HepG2 (cell line): Measurements from ENCODE around the gene KCNK2. TPM values are rescaled to one million over a fixed set of nuclear protein-coding genes. Genes with fewer than 3 reads are reported as not detected.

Experiments
- ATAC-seq: fragments of 200-7000 bp; cut with Tn5 transposase; 3 replicates; pipeline ENCODE4 v1.9.1; 2020; ENCODE audit warnings: mild to moderate bottlenecking, moderate library complexity
- BruUV-seq: library from RNA; stranded (reverse); fragments of 400-500 nt; replicated peaks from 2 replicates; lab custom pipeline; 2021; lab: Mats Ljungman, UMichigan
- CTCF ChIA-PET: fragments of 300-600 bp; formaldehyde crosslinking; extraction: SDS; loops from one replicate; lab custom pipeline; 2021; ENCODE audit warnings: low total read pairs, inconsistent platforms, low intra/inter-chr PET ratio; lab: Yijun Ruan, JAX
- POLR2A ChIA-PET: fragments of 350-600 bp; sonication (Branson Sonifier 250); formaldehyde crosslinking; loops from one replicate; lab custom pipeline; 2020; ENCODE audit warnings: antibody characterized with exemption, inconsistent platforms; lab: Yijun Ruan, JAX
- DNase-seq: peaks from one replicate; pipeline ENCODE4 v3.0.0-alpha.2; 2015; ENCODE audit warnings: low spot score
- FAIRE-seq: peaks from 3 replicates; lab custom pipeline; 2011; peaks lifted over from hg19 to GRCh38; lab: Jason Lieb, UNC
- H2AFZ ChIP-seq: one replicate; pipeline ENCODE4 v1.6.1; 2011; ENCODE audit warnings: low read length, inconsistent platforms
- H3K27ac ChIP-seq: fragments of 300-600 bp; 3 replicates; pipeline ENCODE4 v1.8.0; 2011; ENCODE audit warnings: mixed run types, mild to moderate bottlenecking, mixed read lengths, low read length, inconsistent platforms; ENCODE audit not compliant: insufficient read depth; ENCODE audit errors: extremely low read length
- H3K27me3 ChIP-seq, 2 experiments: fragments of 200-600 bp in 1 of 2; 2 replicates in 1 of 2; 3 replicates in 1 of 2; pipeline versions ENCODE4 v1.6.0 to v1.8.0; 2011; ENCODE audit warnings: low read length in 2 of 2, mild to moderate bottlenecking in 2 of 2, moderate library complexity in 2 of 2, inconsistent platforms in 1 of 2; ENCODE audit not compliant: insufficient read depth in 2 of 2, control insufficient read depth in 1 of 2
- H3K36me3 ChIP-seq, 2 experiments: fragments of 200-600 bp in 1 of 2; replicated peaks in 1 of 2; 2 replicates in 1 of 2; 3 replicates in 1 of 2; pipeline versions ENCODE4 v1.5.1 to v1.8.0; 2011; ENCODE audit warnings: low read length in 2 of 2, inconsistent platforms in 1 of 2; ENCODE audit not compliant: insufficient read depth in 2 of 2, control insufficient read depth in 1 of 2
- H3K4me1 ChIP-seq: 2 replicates; pipeline ENCODE4 v1.5.1; 2012; ENCODE audit warnings: low read length, inconsistent platforms; ENCODE audit not compliant: insufficient read depth
- H3K4me2 ChIP-seq: 2 replicates; pipeline ENCODE4 v1.6.0; 2011; ENCODE audit warnings: low read depth, low read length, inconsistent platforms
- H3K4me3 ChIP-seq, 3 experiments: fragments of 200-600 bp in 1 of 3; sonication (generic), shearing (Covaris generic) in 1 of 3; replicated peaks in 1 of 3; 2 replicates each; pipeline ENCODE4 v1.5.1; 2011 to 2016; ENCODE audit warnings: low read length in 3 of 3, inconsistent platforms in 2 of 3, low read depth in 2 of 3, mild to moderate bottlenecking in 2 of 3, control low read depth in 1 of 3, mixed read lengths in 1 of 3; ENCODE audit not compliant: insufficient read depth in 1 of 3
- H3K79me2 ChIP-seq: one replicate; pipeline ENCODE4 v1.6.1; 2011; ENCODE audit warnings: low read length, inconsistent platforms; ENCODE audit not compliant: insufficient read depth
- H3K9ac ChIP-seq: 2 replicates; pipeline ENCODE4 v1.6.0; 2011; ENCODE audit warnings: mild to moderate bottlenecking, low read depth, low read length, inconsistent platforms; ENCODE audit not compliant: insufficient read depth
- H3K9me3 ChIP-seq: 2 replicates; pipeline ENCODE4 v1.5.1; 2012; ENCODE audit warnings: mild to moderate bottlenecking, low read length
- H4K20me1 ChIP-seq: 2 replicates; pipeline ENCODE4 v1.6.0; 2011; ENCODE audit warnings: inconsistent platforms, mild to moderate bottlenecking, low read length, moderate library complexity; ENCODE audit not compliant: insufficient read depth
- BRD4 ChIP-seq: sonication (generic); formaldehyde crosslinking; IDR thresholded peaks from 2 replicates; pipeline ENCODE4 v1.4.0; 2020; ENCODE audit warnings: missing genetic modification reagents
- HNRNPLL ChIP-seq: fragments of 200-400 bp; formaldehyde crosslinking; IDR thresholded peaks from 2 replicates; pipeline ENCODE4 v1.6.1; 2017; ENCODE audit warnings: mild to moderate bottlenecking, low read depth, low read length; ENCODE audit not compliant: poor library complexity, severe bottlenecking
- MXI1 ChIP-seq: IDR thresholded peaks from 3 replicates; pipeline ENCODE4 v1.6.1; 2012; ENCODE audit warnings: low read depth, low read length, inconsistent platforms, borderline replicate concordance
- NFKB2 ChIP-seq: sonication (generic); formaldehyde crosslinking; IDR thresholded peaks from 2 replicates; pipeline ENCODE4 v1.4.0; 2020; ENCODE audit warnings: missing genetic modification reagents, borderline replicate concordance
- SYNCRIP ChIP-seq: fragments of 200-400 bp; formaldehyde crosslinking; IDR thresholded peaks from 2 replicates; pipeline ENCODE4 v1.6.1; 2018; ENCODE audit warnings: mild to moderate bottlenecking, low read depth, low read length; ENCODE audit not compliant: insufficient read depth
- XBP1 ChIP-seq: sonication (generic); formaldehyde crosslinking; IDR thresholded peaks from 2 replicates; pipeline ENCODE4 v1.5.0; 2020; ENCODE audit warnings: missing genetic modification reagents
- ZIK1 ChIP-seq: sonication (generic); formaldehyde crosslinking; IDR thresholded peaks from 2 replicates; pipeline ENCODE4 v1.5.0; 2020; ENCODE audit warnings: mild to moderate bottlenecking, low read depth, missing genetic modification reagents, borderline replicate concordance
- ZNF10 ChIP-seq: sonication (generic); formaldehyde crosslinking; IDR thresholded peaks from 2 replicates; pipeline ENCODE4 v1.4.0; 2020; ENCODE audit warnings: mild to moderate bottlenecking, low read depth, missing genetic modification reagents, borderline replicate concordance
- ZNF33A ChIP-seq: sonication (generic); formaldehyde crosslinking; IDR thresholded peaks from 2 replicates; pipeline ENCODE4 v1.5.1; 2020; ENCODE audit warnings: missing genetic modification reagents, mild to moderate bottlenecking, moderate library complexity, borderline replicate concordance
- ZSCAN20 ChIP-seq: sonication (generic); formaldehyde crosslinking; IDR thresholded peaks from 2 replicates; pipeline ENCODE4 v1.4.0; 2020; ENCODE audit warnings: missing genetic modification reagents, mild to moderate bottlenecking, borderline replicate concordance
- WGBS: methylation state at CpG from one replicate; pipeline ENCODE4 v1.1.6; 2017; ENCODE audit warnings: low lambda C conversion rate; 5-methylcytosine and 5-hydroxymethylcytosine counted together
- in situ Hi-C: cut with HindIII; loops from 2 replicates; pipeline ENCODE4 v1.10.0; 2017; ENCODE audit warnings: low pct_unique_long_range_greater_than_20kb; ENCODE audit not compliant: extremely low pct_ligation_motif_present
- intact Hi-C: fragments of 100-400 bp; cut with micrococcal nuclease; formaldehyde crosslinking; loops from one replicate; pipeline ENCODE4 v1.10.0; 2022; ENCODE audit not compliant: unreplicated experiment
- polyA plus RNA-seq, 8 experiments: library from polyadenylated mRNA; depleted of rRNA in 3 of 8; stranded (reverse) in 7 of 8; unstranded in 1 of 8; fragments of >200 nt; fragmentation: Illumina TruSeq in 4 of 8; extraction: Trizol in 4 of 8; gene quantifications; 2 replicates each; pipeline versions ENCODE4 v1.2.1 to v1.2.3, GENCODE V29; 2011 to 2016; ENCODE audit warnings: low read depth in 4 of 8, missing spikeins in 1 of 8, mixed read lengths in 1 of 8; ENCODE audit not compliant: insufficient read depth in 1 of 8
- total RNA-seq, 5 experiments: library from RNA; depleted of rRNA; stranded (reverse); fragments of >200 nt; fragmentation: Illumina TruSeq; extraction: Trizol; gene quantifications; 2 replicates each; pipeline ENCODE4 v1.2.3, GENCODE V29; 2016; ENCODE audit warnings: low read depth in 1 of 5
- TF ChIP-seq, protein P1 (sequence below): sonication (generic); formaldehyde crosslinking; IDR thresholded peaks from 2 replicates; pipeline ENCODE4 v1.9.0; 2021; ENCODE audit warnings: missing genetic modification reagents, borderline replicate concordance
- TF ChIP-seq, protein P2 (sequence below): sonication (generic); formaldehyde crosslinking; IDR thresholded peaks from 2 replicates; pipeline ENCODE4 v1.8.0; 2022; ENCODE audit warnings: missing genetic modification reagents, mild to moderate bottlenecking, borderline replicate concordance
- TF ChIP-seq, protein P3 (sequence below): sonication (generic); formaldehyde crosslinking; IDR thresholded peaks from 2 replicates; pipeline ENCODE4 v1.4.0; 2020; ENCODE audit warnings: mild to moderate bottlenecking, low read depth, missing genetic modification reagents
- TF ChIP-seq, protein P4 (sequence below): fragments of 450-650 bp; IDR thresholded peaks from 2 replicates; pipeline ENCODE4 v1.6.1; 2017
- TF ChIP-seq, protein P5 (sequence below): sonication (generic); formaldehyde crosslinking; IDR thresholded peaks from 2 replicates; pipeline ENCODE4 v1.8.1; 2023; ENCODE audit warnings: mild to moderate bottlenecking, missing genetic modification reagents

Gene KCNK2
- total and polyA plus RNA-seq, 2 of the 13 experiments (the other 11 are each of a cell fraction or from before 2014, with no cell fraction given) = not detected

DNA sequence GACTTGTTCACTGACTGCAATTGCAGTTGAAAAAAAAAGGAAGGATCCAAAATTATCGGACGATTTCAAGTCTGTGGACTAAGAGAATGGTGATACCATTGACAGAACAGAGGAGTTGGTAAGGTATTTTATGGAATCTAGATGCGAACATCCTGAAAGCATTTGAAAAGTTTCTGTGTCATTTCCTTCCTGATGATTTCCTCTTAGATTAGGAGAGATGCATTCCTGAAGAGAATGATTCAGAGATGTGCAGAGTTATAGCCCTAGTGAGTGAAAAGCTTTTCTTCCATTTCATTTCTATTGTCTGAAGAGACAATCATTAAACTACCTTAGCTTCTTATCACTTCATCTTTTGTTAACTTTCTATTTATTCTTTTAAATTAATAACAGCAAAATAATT is 200.0 kb downstream of the KCNK2 start:
- intact Hi-C loops = no loop called here
- in situ Hi-C loops = no loop called here
- ATAC-seq (no peak), FAIRE-seq (no peak), DNase-seq (no peak)
- H3K9ac ChIP-seq = no peak overlapping the region
- H3K4me1 ChIP-seq = no peaks in the 10 kb centered on the region
- no TSS peak for BruUV-seq
- H3K36me3 ChIP-seq = no peaks in the 10 kb centered on the region
- H3K27me3 ChIP-seq = no peaks in the 10 kb centered on the region
- ChIA-PET POLR2A (no interaction called here), CTCF (no interaction called here)
- H4K20me1 ChIP-seq = no peaks in the 10 kb centered on the region
- no peaks in the 10 kb centered on the region for H3K79me2 ChIP-seq
- TF ChIP-seq, protein P1, sequence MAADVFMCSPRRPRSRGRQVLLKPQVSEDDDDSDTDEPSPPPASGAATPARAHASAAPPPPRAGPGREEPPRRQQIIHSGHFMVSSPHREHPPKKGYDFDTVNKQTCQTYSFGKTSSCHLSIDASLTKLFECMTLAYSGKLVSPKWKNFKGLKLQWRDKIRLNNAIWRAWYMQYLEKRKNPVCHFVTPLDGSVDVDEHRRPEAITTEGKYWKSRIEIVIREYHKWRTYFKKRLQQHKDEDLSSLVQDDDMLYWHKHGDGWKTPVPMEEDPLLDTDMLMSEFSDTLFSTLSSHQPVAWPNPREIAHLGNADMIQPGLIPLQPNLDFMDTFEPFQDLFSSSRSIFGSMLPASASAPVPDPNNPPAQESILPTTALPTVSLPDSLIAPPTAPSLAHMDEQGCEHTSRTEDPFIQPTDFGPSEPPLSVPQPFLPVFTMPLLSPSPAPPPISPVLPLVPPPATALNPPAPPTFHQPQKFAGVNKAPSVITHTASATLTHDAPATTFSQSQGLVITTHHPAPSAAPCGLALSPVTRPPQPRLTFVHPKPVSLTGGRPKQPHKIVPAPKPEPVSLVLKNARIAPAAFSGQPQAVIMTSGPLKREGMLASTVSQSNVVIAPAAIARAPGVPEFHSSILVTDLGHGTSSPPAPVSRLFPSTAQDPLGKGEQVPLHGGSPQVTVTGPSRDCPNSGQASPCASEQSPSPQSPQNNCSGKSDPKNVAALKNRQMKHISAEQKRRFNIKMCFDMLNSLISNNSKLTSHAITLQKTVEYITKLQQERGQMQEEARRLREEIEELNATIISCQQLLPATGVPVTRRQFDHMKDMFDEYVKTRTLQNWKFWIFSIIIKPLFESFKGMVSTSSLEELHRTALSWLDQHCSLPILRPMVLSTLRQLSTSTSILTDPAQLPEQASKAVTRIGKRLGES (CRISPR knock-in tag) = no peak
- TF ChIP-seq, protein P2, sequence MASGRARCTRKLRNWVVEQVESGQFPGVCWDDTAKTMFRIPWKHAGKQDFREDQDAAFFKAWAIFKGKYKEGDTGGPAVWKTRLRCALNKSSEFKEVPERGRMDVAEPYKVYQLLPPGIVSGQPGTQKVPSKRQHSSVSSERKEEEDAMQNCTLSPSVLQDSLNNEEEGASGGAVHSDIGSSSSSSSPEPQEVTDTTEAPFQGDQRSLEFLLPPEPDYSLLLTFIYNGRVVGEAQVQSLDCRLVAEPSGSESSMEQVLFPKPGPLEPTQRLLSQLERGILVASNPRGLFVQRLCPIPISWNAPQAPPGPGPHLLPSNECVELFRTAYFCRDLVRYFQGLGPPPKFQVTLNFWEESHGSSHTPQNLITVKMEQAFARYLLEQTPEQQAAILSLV (CRISPR knock-in tag) = no peak
- no peak for TF ChIP-seq ZSCAN20 (CRISPR knock-in tag)
- no peak for TF ChIP-seq BRD4 (CRISPR knock-in tag)
- no peak for TF ChIP-seq MXI1
- TF ChIP-seq ZIK1 (CRISPR knock-in tag) = no peak
- TF ChIP-seq SYNCRIP = no peak
- TF ChIP-seq, protein P3, sequence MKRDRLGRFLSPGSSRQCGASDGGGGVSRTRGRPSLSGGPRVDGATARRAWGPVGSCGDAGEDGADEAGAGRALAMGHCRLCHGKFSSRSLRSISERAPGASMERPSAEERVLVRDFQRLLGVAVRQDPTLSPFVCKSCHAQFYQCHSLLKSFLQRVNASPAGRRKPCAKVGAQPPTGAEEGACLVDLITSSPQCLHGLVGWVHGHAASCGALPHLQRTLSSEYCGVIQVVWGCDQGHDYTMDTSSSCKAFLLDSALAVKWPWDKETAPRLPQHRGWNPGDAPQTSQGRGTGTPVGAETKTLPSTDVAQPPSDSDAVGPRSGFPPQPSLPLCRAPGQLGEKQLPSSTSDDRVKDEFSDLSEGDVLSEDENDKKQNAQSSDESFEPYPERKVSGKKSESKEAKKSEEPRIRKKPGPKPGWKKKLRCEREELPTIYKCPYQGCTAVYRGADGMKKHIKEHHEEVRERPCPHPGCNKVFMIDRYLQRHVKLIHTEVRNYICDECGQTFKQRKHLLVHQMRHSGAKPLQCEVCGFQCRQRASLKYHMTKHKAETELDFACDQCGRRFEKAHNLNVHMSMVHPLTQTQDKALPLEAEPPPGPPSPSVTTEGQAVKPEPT = no peak
- no peak for TF ChIP-seq ZNF33A (CRISPR knock-in tag)
- TF ChIP-seq NFKB2 (CRISPR knock-in tag) = no peak
- no peak for TF ChIP-seq XBP1 (CRISPR knock-in tag)
- no peak for TF ChIP-seq ZNF10 (CRISPR knock-in tag)
- TF ChIP-seq, protein P4, sequence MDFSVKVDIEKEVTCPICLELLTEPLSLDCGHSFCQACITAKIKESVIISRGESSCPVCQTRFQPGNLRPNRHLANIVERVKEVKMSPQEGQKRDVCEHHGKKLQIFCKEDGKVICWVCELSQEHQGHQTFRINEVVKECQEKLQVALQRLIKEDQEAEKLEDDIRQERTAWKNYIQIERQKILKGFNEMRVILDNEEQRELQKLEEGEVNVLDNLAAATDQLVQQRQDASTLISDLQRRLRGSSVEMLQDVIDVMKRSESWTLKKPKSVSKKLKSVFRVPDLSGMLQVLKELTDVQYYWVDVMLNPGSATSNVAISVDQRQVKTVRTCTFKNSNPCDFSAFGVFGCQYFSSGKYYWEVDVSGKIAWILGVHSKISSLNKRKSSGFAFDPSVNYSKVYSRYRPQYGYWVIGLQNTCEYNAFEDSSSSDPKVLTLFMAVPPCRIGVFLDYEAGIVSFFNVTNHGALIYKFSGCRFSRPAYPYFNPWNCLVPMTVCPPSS = no peak
- no peak for TF ChIP-seq HNRNPLL
- TF ChIP-seq, protein P5, sequence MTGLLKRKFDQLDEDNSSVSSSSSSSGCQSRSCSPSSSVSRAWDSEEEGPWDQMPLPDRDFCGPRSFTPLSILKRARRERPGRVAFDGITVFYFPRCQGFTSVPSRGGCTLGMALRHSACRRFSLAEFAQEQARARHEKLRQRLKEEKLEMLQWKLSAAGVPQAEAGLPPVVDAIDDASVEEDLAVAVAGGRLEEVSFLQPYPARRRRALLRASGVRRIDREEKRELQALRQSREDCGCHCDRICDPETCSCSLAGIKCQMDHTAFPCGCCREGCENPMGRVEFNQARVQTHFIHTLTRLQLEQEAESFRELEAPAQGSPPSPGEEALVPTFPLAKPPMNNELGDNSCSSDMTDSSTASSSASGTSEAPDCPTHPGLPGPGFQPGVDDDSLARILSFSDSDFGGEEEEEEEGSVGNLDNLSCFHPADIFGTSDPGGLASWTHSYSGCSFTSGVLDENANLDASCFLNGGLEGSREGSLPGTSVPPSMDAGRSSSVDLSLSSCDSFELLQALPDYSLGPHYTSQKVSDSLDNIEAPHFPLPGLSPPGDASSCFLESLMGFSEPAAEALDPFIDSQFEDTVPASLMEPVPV (CRISPR knock-in tag) = no peak
- no peaks in the 10 kb centered on the region for H3K9me3 ChIP-seq
- 1% methylated on average over 3 of the region's 3 CpGs for WGBS
- H3K27ac ChIP-seq = no peak overlapping the region
- H2AFZ ChIP-seq = no peak overlapping the region
- no peak overlapping the region for H3K4me3 ChIP-seq
- no peak overlapping the region for H3K4me2 ChIP-seq
